Measurements from ENCODE around the gene PANK4. TPM values are rescaled to one million over a fixed set of nuclear protein-coding genes. Genes with fewer than 3 reads are reported as not detected.
A peak's percentile ranks its signal among the peaks of the same experiment; 100 is the strongest.

Gene PANK4
- total and polyA plus RNA-seq, 2 of the 8 experiments (the other 6 are each of a cell fraction or from before 2014, with no cell fraction given), result 20.1 to 29.7 TPM

DNA sequence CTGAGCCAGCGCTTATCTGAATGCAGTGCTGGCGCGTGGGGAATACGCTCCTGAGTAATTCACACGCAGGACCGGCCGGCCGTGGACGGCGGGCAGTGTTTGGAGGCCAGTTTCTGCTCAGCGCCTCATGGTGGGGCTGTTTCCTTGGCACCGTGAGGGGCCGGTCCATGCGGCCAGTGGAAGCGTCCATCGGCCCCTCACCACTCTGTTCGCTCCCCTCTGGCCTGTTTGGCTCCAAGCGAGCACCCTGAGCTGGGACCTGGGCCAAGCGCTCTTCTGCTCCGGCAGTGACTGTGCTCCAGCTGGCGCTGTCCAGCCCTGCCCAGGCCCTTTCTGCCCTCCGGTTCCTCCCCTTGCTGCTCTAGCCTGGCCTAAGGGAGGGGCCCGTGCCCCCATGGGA lies 66.6 kb downstream of the PANK4 start:
- Histone ChIP-seq H3K9ac (replicated peaks in 1 of 4; ENCODE audit: extremely low read depth in 1 of 4, low read depth in 3 of 4, low read length in 3 of 4) (no peak overlapping the region), H4K8ac (ENCODE audit: extremely low read depth, insufficient read depth, low read length) (no peak overlapping the region), H4K91ac (replicated peaks; ENCODE audit: insufficient read length, low read length) (no peak overlapping the region), H3K9me3 (ENCODE audit: insufficient read depth in 2 of 2, low read depth in 1 of 2, low read length in 1 of 2) (no peaks in the 10 kb centered on the region), H2BK5ac (ENCODE audit: low read depth, low read length) (no peak overlapping the region), H3K27me3 (replicated peaks in 1 of 4; ENCODE audit: control insufficient read depth in 3 of 4, extremely low read depth in 1 of 4, insufficient read depth in 3 of 4, low read length in 3 of 4) (no peaks in the 10 kb centered on the region; a peak in 1 of 7 replicates), H2AFZ (ENCODE audit: low read length) (no peak overlapping the region), H3K4me2 (ENCODE audit: insufficient read depth in 1 of 2, low read depth in 2 of 2, low read length in 2 of 2) (no peak overlapping the region), H3K4ac (replicated peaks; ENCODE audit: insufficient read length, low read depth, low read length) (no peak overlapping the region), H3K14ac (ENCODE audit: insufficient read length) (no peak overlapping the region), H2BK12ac (ENCODE audit: low read depth, low read length) (no peak overlapping the region), H3K79me1 (ENCODE audit: low read depth, low read length) (no peaks in the 10 kb centered on the region), H3K23me2 (ENCODE audit: low read depth, low read length) (no peaks in the 10 kb centered on the region), H3K36me3 (ENCODE audit: control insufficient read depth in 2 of 4, insufficient read depth in 4 of 4, low read length in 3 of 4) (no peaks in the 10 kb centered on the region), H3K79me2 (ENCODE audit: control insufficient read depth in 1 of 2, insufficient read depth in 2 of 2, low read length in 2 of 2) (no peaks in the 10 kb centered on the region), H2BK15ac (ENCODE audit: low read length) (no peak overlapping the region), H3K56ac (replicated peaks; ENCODE audit: insufficient read length, low read depth, low read length) (no peak overlapping the region), H4K20me1 (replicated peaks in 1 of 2; ENCODE audit: control insufficient read depth in 1 of 2, insufficient read depth in 2 of 2, low read length in 2 of 2) (no peaks in the 10 kb centered on the region), H3K4me1 (replicated peaks in 1 of 4; ENCODE audit: control insufficient read depth in 3 of 4, insufficient read depth in 4 of 4, low read length in 3 of 4) (no peaks in the 10 kb centered on the region), H4K5ac (ENCODE audit: insufficient read length, low read depth, low read length) (no peak overlapping the region), H3K23ac (ENCODE audit: insufficient read length) (no peak overlapping the region), H2AK5ac (ENCODE audit: low read depth, low read length) (no peak overlapping the region), H2BK120ac (replicated peaks; ENCODE audit: low read depth, low read length) (no peak overlapping the region), H3K18ac (ENCODE audit: extremely low read depth, low read length) (no peak overlapping the region), H3K4me3 (ENCODE audit: extremely low read depth in 1 of 4, insufficient read depth in 2 of 4, low read depth in 3 of 4, low read length in 4 of 4) (no peak overlapping the region), H2BK20ac (ENCODE audit: low read length) (no peak overlapping the region), H3K27ac (ENCODE audit: low read depth, low read length) (no peak overlapping the region)
- WGBS, 2 experiments (ENCODE audit: extremely low coverage in 1 of 2, insufficient coverage in 1 of 2, insufficient read length in 1 of 2, insufficient replicate concordance in 2 of 2, low coverage in 1 of 2, low lambda C conversion rate in 2 of 2, missing lambda C conversion rate in 1 of 2), result 77% methylated on average over 19 of the region's 23 CpGs; no CpG with 5 or more reads in 1 of the 2 experiments
- DNase-seq (ENCODE audit: low read depth in 1 of 2, low spot score in 2 of 2) (no peak), FAIRE-seq (no peak)
- TF ChIP-seq RAD21 (IDR thresholded peaks at IDR 0.05 in 1 of 2, conservative IDR thresholded peaks at IDR 0.05 in 1 of 2; ENCODE audit: low read depth in 2 of 2, low read length in 2 of 2) (peak; percentile 34 to 40; a peak in 2 of 4 replicates), ZNF274 (IDR thresholded peaks at IDR 0.05; ENCODE audit: borderline replicate concordance, extremely low read depth, low read length) (no peak)
- TF ChIP-seq, protein P1, sequence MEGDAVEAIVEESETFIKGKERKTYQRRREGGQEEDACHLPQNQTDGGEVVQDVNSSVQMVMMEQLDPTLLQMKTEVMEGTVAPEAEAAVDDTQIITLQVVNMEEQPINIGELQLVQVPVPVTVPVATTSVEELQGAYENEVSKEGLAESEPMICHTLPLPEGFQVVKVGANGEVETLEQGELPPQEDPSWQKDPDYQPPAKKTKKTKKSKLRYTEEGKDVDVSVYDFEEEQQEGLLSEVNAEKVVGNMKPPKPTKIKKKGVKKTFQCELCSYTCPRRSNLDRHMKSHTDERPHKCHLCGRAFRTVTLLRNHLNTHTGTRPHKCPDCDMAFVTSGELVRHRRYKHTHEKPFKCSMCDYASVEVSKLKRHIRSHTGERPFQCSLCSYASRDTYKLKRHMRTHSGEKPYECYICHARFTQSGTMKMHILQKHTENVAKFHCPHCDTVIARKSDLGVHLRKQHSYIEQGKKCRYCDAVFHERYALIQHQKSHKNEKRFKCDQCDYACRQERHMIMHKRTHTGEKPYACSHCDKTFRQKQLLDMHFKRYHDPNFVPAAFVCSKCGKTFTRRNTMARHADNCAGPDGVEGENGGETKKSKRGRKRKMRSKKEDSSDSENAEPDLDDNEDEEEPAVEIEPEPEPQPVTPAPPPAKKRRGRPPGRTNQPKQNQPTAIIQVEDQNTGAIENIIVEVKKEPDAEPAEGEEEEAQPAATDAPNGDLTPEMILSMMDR (IDR thresholded peaks at IDR 0.05; ENCODE audit: control extremely low read depth in 1 of 3, insufficient read depth in 1 of 3, low read depth in 1 of 3, low read length in 3 of 3), result peak in 1 of 3 experiments; percentile 23; a peak in 1 of 4 replicates
- TF ChIP-seq, protein P2, sequence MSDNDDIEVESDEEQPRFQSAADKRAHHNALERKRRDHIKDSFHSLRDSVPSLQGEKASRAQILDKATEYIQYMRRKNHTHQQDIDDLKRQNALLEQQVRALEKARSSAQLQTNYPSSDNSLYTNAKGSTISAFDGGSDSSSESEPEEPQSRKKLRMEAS (IDR thresholded peaks at IDR 0.05), result no peak
- ChIA-PET CTCF (ENCODE audit: partially characterized antibody) (interaction anchor here (0.8 to 2.3 kb wide), 10 partner anchors 11 to 965 kb away, joined by 3 to 8 read pairs (median 4); no protein-coding TSS in a partner anchor), POLR2A (ENCODE audit: partially characterized antibody) (interaction anchor here (1.7 kb wide), 1 partner anchor 50 kb away, joined by 3 read pairs; no protein-coding TSS in a partner anchor)

Data from H1 (cell line).